GM12878 (cell line): Measurements from ENCODE around the gene MGAT3. TPM values are rescaled to one million over a fixed set of nuclear protein-coding genes. Genes with fewer than 3 reads are reported as not detected.

Source experiments
- ATF7 ChIP-seq: fragments of 450-650 bp; IDR thresholded peaks from 2 replicates; pipeline ENCODE4 v1.6.1; 2016; ENCODE audit warnings: low read depth, mild to moderate bottlenecking
- CBX5 ChIP-seq: sonication (generic); IDR thresholded peaks from 2 replicates; pipeline ENCODE4 v1.6.1; 2016; ENCODE audit warnings: low read depth, moderate library complexity, mild to moderate bottlenecking, inconsistent platforms
- CHD2 ChIP-seq: IDR thresholded peaks from 2 replicates; pipeline ENCODE4 v1.6.1; 2011; ENCODE audit warnings: low read depth, low read length, improper control_type of control experiment, borderline replicate concordance
- FOS ChIP-seq: IDR thresholded peaks from 3 replicates; pipeline ENCODE4 v1.6.1; 2011; ENCODE audit warnings: borderline replicate concordance; ENCODE audit not compliant: insufficient read length; ENCODE audit errors: extremely low read depth
- GATAD2B ChIP-seq: fragments of 450-650 bp; conservative IDR thresholded peaks from 2 replicates; pipeline ENCODE4 v1.6.1; 2017; ENCODE audit warnings: low read depth, mild to moderate bottlenecking, moderate library complexity
- MXI1 ChIP-seq: fragments of 150-350 bp; IDR thresholded peaks from 2 replicates; pipeline ENCODE4 v1.6.1; 2011; ENCODE audit warnings: low read depth, mild to moderate bottlenecking, inconsistent platforms, low read length, improper control_type of control experiment
- NFYB ChIP-seq: IDR thresholded peaks from 2 replicates; pipeline ENCODE4 v1.6.1; 2011; ENCODE audit warnings: low read depth, mild to moderate bottlenecking, low read length, improper control_type of control experiment, moderate library complexity; ENCODE audit not compliant: insufficient read depth
- POLR2A ChIP-seq: IDR thresholded peaks from 2 replicates; pipeline ENCODE4 v1.6.1; 2011; ENCODE audit warnings: low read depth, mild to moderate bottlenecking, low read length
- RCOR1 ChIP-seq: conservative IDR thresholded peaks from 2 replicates; pipeline ENCODE4 v1.6.1; 2012; ENCODE audit warnings: low read depth, low read length, improper control_type of control experiment
- RFX5 ChIP-seq: IDR thresholded peaks from 2 replicates; pipeline ENCODE4 v1.6.1; 2011; ENCODE audit warnings: low read depth, low read length, improper control_type of control experiment
- RUNX3 ChIP-seq: IDR thresholded peaks from 2 replicates; pipeline ENCODE4 v1.6.1; 2012; ENCODE audit warnings: low read length, inconsistent platforms
- SIN3A ChIP-seq: IDR thresholded peaks from 2 replicates; pipeline ENCODE4 v1.6.1; 2012; ENCODE audit warnings: low read depth, low read length, improper control_type of control experiment
- SMAD5 ChIP-seq: IDR thresholded peaks from 2 replicates; pipeline ENCODE4 v1.6.1; 2016; ENCODE audit warnings: antibody characterized with exemption, low read depth
- SP1 ChIP-seq: IDR thresholded peaks from one replicate; pipeline ENCODE4 v1.6.1; 2011; ENCODE audit warnings: low read depth, low read length
- STAT1 ChIP-seq: fragments of 450-650 bp; conservative IDR thresholded peaks from 2 replicates; pipeline ENCODE4 v1.6.1; 2014; ENCODE audit warnings: antibody characterized with exemption, mild to moderate bottlenecking
- ZNF207 ChIP-seq: fragments of 450-650 bp; IDR thresholded peaks from 2 replicates; pipeline ENCODE4 v1.6.1; 2014; ENCODE audit warnings: antibody characterized with exemption, mild to moderate bottlenecking, borderline replicate concordance
- polyA plus RNA-seq, 11 experiments: library from polyadenylated mRNA; depleted of rRNA in 4 of 11; unstranded in 6 of 11; stranded (reverse) in 5 of 11; fragments of >200 nt; fragmentation: Nextera tagmentation in 4 of 11; fragmentation: Illumina TruSeq in 1 of 11; extraction: Ambion mirVana in 4 of 11; extraction: Trizol in 1 of 11; gene quantifications; 1 replicate in 1 of 11; 2 replicates in 10 of 11; pipeline versions ENCODE4 v1.2.1 to v1.2.3, GENCODE V29; 2011 to 2016; ENCODE audit warnings: inconsistent platforms in 2 of 11, missing spikeins in 2 of 11, low read depth in 1 of 11
- total RNA-seq, 4 experiments: library from RNA; depleted of rRNA in 3 of 4; stranded (reverse); fragments of >200 nt in 3 of 4; fragmentation: Illumina TruSeq in 1 of 4; extraction: Trizol in 1 of 4; gene quantifications; 2 replicates each; pipeline versions ENCODE4 v1.2.1 to v1.2.3, GENCODE V29; 2013 to 2021
- TF ChIP-seq, protein P1 (sequence below): IDR thresholded peaks from 2 replicates; pipeline ENCODE4 v1.6.1; 2012; ENCODE audit warnings: low read depth, low read length, improper control_type of control experiment
- TF ChIP-seq, protein P2 (sequence below): fragments of 450-650 bp; IDR thresholded peaks from 2 replicates; pipeline ENCODE4 v1.6.1; 2017; ENCODE audit warnings: borderline replicate concordance
- TF ChIP-seq, protein P3 (sequence below): fragments of 450-650 bp; conservative IDR thresholded peaks from 2 replicates; pipeline ENCODE4 v1.6.1; 2017; ENCODE audit warnings: mild to moderate bottlenecking, moderate library complexity
- TF ChIP-seq, protein P4 (sequence below), 3 experiments: IDR thresholded peaks in 2 of 3; conservative IDR thresholded peaks in 1 of 3; 2 replicates each; pipeline ENCODE4 v1.5.1; 2011; ENCODE audit warnings: low read depth in 3 of 3, low read length in 3 of 3, mild to moderate bottlenecking in 3 of 3, control low read depth in 2 of 3, moderate library complexity in 2 of 3, inconsistent platforms in 1 of 3, mixed read lengths in 1 of 3; ENCODE audit not compliant: control insufficient read depth in 2 of 3, insufficient read depth in 1 of 3; ENCODE audit errors: extremely low read depth in 1 of 3
- TF ChIP-seq, protein P5 (sequence below): fragments of 450-650 bp; IDR thresholded peaks from 2 replicates; pipeline ENCODE4 v1.6.1; 2014; ENCODE audit warnings: mild to moderate bottlenecking
- TF ChIP-seq, protein P6 (sequence below): fragments of 450-650 bp; IDR thresholded peaks from 2 replicates; pipeline ENCODE4 v1.6.1; 2017; ENCODE audit warnings: low read depth, mild to moderate bottlenecking, moderate library complexity

Gene MGAT3
- total and polyA plus RNA-seq, 10 of the 15 experiments (the other 5 are each of a cell fraction or from before 2014, with no cell fraction given): 0.32 to 40.2 (median 11.9) TPM

DNA sequence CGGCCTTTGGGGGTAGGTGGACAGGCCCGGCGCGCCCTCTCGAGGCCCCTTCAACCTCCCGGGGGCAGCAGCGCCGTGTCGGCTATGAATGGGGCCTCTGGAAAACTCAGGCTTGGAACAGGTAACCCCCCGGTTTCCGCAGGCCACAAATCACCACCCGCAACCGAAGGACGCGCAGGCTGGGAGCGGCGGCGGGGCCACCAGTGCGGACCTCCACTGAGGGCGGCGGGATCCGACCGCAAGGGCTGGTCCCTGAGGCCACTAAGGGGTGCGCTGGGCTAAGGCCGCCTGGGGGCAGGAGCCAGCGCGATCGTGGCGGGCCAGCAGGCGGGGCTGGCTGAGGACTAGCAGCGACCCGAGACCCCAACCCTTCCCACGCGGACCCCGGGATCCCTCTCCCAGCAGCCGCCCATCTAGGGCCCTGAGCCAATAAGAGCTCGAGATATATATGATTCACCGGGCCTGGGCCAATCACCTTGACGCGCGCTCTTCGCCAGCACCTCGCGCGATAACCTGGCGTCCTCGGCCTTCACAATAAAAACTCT lies 62.9 kb downstream of the MGAT3 start (continued):
- TF ChIP-seq CHD2 (peak; percentile 99), SMAD5 (peak; percentile 46; the same call in 1 of the 2 replicates), MXI1 (peak; percentile 64; the same call in 1 of the 2 replicates), RFX5 (peak; percentile 85), FOS (peak; percentile 51), SIN3A (no peak), STAT1 (0 out of 2 replicates have a peak, but pooled peaks have one; percentile 76), RUNX3 (no peak), ATF7 (no peak), RCOR1 (peak; percentile 71; the same call in 1 of the 2 replicates), CBX5 (no peak), GATAD2B (peak; percentile 68), ZNF207 (0 out of 2 replicates have a peak, but pooled peaks have one; percentile 21), NFYB (peak; percentile 90), POLR2A (peak; percentile 74), SP1 (peak; percentile 90)
- TF ChIP-seq, protein P1, sequence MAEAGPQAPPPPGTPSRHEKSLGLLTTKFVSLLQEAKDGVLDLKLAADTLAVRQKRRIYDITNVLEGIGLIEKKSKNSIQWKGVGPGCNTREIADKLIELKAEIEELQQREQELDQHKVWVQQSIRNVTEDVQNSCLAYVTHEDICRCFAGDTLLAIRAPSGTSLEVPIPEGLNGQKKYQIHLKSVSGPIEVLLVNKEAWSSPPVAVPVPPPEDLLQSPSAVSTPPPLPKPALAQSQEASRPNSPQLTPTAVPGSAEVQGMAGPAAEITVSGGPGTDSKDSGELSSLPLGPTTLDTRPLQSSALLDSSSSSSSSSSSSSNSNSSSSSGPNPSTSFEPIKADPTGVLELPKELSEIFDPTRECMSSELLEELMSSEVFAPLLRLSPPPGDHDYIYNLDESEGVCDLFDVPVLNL: no peak
- TF ChIP-seq, protein P2, sequence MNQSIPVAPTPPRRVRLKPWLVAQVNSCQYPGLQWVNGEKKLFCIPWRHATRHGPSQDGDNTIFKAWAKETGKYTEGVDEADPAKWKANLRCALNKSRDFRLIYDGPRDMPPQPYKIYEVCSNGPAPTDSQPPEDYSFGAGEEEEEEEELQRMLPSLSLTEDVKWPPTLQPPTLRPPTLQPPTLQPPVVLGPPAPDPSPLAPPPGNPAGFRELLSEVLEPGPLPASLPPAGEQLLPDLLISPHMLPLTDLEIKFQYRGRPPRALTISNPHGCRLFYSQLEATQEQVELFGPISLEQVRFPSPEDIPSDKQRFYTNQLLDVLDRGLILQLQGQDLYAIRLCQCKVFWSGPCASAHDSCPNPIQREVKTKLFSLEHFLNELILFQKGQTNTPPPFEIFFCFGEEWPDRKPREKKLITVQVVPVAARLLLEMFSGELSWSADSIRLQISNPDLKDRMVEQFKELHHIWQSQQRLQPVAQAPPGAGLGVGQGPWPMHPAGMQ: peak; percentile 65; the same call in 1 of the 2 replicates
- TF ChIP-seq, protein P3, sequence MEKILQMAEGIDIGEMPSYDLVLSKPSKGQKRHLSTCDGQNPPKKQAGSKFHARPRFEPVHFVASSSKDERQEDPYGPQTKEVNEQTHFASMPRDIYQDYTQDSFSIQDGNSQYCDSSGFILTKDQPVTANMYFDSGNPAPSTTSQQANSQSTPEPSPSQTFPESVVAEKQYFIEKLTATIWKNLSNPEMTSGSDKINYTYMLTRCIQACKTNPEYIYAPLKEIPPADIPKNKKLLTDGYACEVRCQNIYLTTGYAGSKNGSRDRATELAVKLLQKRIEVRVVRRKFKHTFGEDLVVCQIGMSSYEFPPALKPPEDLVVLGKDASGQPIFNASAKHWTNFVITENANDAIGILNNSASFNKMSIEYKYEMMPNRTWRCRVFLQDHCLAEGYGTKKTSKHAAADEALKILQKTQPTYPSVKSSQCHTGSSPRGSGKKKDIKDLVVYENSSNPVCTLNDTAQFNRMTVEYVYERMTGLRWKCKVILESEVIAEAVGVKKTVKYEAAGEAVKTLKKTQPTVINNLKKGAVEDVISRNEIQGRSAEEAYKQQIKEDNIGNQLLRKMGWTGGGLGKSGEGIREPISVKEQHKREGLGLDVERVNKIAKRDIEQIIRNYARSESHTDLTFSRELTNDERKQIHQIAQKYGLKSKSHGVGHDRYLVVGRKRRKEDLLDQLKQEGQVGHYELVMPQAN: peak; percentile 83
- TF ChIP-seq, protein P4, sequence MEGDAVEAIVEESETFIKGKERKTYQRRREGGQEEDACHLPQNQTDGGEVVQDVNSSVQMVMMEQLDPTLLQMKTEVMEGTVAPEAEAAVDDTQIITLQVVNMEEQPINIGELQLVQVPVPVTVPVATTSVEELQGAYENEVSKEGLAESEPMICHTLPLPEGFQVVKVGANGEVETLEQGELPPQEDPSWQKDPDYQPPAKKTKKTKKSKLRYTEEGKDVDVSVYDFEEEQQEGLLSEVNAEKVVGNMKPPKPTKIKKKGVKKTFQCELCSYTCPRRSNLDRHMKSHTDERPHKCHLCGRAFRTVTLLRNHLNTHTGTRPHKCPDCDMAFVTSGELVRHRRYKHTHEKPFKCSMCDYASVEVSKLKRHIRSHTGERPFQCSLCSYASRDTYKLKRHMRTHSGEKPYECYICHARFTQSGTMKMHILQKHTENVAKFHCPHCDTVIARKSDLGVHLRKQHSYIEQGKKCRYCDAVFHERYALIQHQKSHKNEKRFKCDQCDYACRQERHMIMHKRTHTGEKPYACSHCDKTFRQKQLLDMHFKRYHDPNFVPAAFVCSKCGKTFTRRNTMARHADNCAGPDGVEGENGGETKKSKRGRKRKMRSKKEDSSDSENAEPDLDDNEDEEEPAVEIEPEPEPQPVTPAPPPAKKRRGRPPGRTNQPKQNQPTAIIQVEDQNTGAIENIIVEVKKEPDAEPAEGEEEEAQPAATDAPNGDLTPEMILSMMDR (IDR thresholded peaks at IDR 0.05 in 2 of 3, conservative IDR thresholded peaks at IDR 0.05 in 1 of 3; ENCODE audit: control insufficient read depth in 2 of 3, extremely low read depth in 1 of 3, insufficient read depth in 1 of 3, low read depth in 3 of 3, low read length in 3 of 3): peak; percentile 26 to 75 (median 49); a peak in 4 of 6 replicates
- TF ChIP-seq, protein P5, sequence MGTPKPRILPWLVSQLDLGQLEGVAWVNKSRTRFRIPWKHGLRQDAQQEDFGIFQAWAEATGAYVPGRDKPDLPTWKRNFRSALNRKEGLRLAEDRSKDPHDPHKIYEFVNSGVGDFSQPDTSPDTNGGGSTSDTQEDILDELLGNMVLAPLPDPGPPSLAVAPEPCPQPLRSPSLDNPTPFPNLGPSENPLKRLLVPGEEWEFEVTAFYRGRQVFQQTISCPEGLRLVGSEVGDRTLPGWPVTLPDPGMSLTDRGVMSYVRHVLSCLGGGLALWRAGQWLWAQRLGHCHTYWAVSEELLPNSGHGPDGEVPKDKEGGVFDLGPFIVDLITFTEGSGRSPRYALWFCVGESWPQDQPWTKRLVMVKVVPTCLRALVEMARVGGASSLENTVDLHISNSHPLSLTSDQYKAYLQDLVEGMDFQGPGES: peak; percentile 45; the same call in 1 of the 2 replicates
- TF ChIP-seq, protein P6, sequence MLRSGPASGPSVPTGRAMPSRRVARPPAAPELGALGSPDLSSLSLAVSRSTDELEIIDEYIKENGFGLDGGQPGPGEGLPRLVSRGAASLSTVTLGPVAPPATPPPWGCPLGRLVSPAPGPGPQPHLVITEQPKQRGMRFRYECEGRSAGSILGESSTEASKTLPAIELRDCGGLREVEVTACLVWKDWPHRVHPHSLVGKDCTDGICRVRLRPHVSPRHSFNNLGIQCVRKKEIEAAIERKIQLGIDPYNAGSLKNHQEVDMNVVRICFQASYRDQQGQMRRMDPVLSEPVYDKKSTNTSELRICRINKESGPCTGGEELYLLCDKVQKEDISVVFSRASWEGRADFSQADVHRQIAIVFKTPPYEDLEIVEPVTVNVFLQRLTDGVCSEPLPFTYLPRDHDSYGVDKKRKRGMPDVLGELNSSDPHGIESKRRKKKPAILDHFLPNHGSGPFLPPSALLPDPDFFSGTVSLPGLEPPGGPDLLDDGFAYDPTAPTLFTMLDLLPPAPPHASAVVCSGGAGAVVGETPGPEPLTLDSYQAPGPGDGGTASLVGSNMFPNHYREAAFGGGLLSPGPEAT: peak; percentile 72
